ENCODE measurements around the gene KCTD17.

Gene KCTD17

GRCh38 chr22:37026325-37026724 is 25.2 kb upstream of the KCTD17 start:
- FAIRE-seq (no peak), DNase-seq (ENCODE audit: insufficient read length, low spot score) (no peak)
- no peak for TF ChIP-seq CTCF (IDR thresholded peaks at IDR 0.05; ENCODE audit: insufficient read depth, missing control alignments)

- no peak for TF ChIP-seq CTCF (IDR thresholded peaks at IDR 0.05; ENCODE audit: insufficient read depth, missing control alignments)
- FAIRE-seq (no peak), DNase-seq (ENCODE audit: insufficient read length, low spot score) (no peak)
Observed at GRCh38 chr22:37027556-37027955, 24.0 kb upstream of the KCTD17 start.

GRCh38 chr22:37028692-37029674 is 22.6 kb upstream of the KCTD17 start:
- no peak for DNase-seq (ENCODE audit: insufficient read length, low spot score)
- TF ChIP-seq CTCF (IDR thresholded peaks at IDR 0.05; ENCODE audit: insufficient read depth, missing control alignments), result no peak
- FAIRE-seq, result no peak

GRCh38 chr22:37030560-37031281 is 20.8 kb upstream of the KCTD17 start:
- FAIRE-seq (no peak), DNase-seq (ENCODE audit: insufficient read length, low spot score) (no peak)
- TF ChIP-seq CTCF (IDR thresholded peaks at IDR 0.05; ENCODE audit: insufficient read depth, missing control alignments), result no peak

GRCh38 chr22:37032134-37032534 is 19.4 kb upstream of the KCTD17 start:
- FAIRE-seq (no peak), DNase-seq (ENCODE audit: insufficient read length, low spot score) (no peak)
- no peak for TF ChIP-seq CTCF (IDR thresholded peaks at IDR 0.05; ENCODE audit: insufficient read depth, missing control alignments)

GRCh38 chr22:37032535-37033460 is 18.7 kb upstream of the KCTD17 start:
- TF ChIP-seq CTCF (IDR thresholded peaks at IDR 0.05; ENCODE audit: insufficient read depth, missing control alignments), result no peak
- DNase-seq (ENCODE audit: insufficient read length, low spot score) (no peak), FAIRE-seq (no peak)
